Activated CD8-positive, alpha-beta T cell treated with anti-CD3 and anti-CD28 coated beads, Interleukin-2, amount 10 ng/mL, durations not matched to agents 7 days and 5 days (primary cell): ENCODE data around the gene DIDO1. TPM values are rescaled to one million over a fixed set of nuclear protein-coding genes. Genes with fewer than 3 reads are reported as not detected.

Source experiments
- ATAC-seq: fragments of 150-1000 bp; cut with Tn5 transposase; one replicate; pipeline ENCODE4 v1.10.0; 2021; ENCODE audit warnings: moderate library complexity
- CTCF ChIA-PET: fragments of 350-600 bp; sonication (Branson Sonifier 250); formaldehyde crosslinking; loops from one replicate; lab custom pipeline; 2021; ENCODE audit warnings: antibody characterized with exemption; lab: Charles Lee
- POLR2A ChIA-PET: fragments of 350-600 bp; sonication (Branson Sonifier 250); formaldehyde crosslinking; loops from one replicate; lab custom pipeline; 2021; ENCODE audit warnings: antibody characterized with exemption; lab: Charles Lee
- DNase-seq: peaks from one replicate; pipeline ENCODE4 v3.0.0-alpha.2; 2020
- H3K27ac Mint-ChIP-seq: one replicate; pipeline ENCODE4 v1.8.0; 2021; ENCODE audit warnings: mild to moderate bottlenecking, mixed read lengths
- H3K27me3 Mint-ChIP-seq: one replicate; pipeline ENCODE4 v1.8.0; 2021; ENCODE audit warnings: low read depth, mixed read lengths
- H3K36me3 Mint-ChIP-seq: one replicate; pipeline ENCODE4 v1.8.0; 2021; ENCODE audit warnings: low read depth, mixed read lengths
- H3K4me1 Mint-ChIP-seq: one replicate; pipeline ENCODE4 v1.8.0; 2021; ENCODE audit warnings: low read depth, mixed read lengths
- H3K4me3 Mint-ChIP-seq: one replicate; pipeline ENCODE4 v1.8.0; 2021; ENCODE audit warnings: mild to moderate bottlenecking, mixed read lengths
- H3K9me3 Mint-ChIP-seq: one replicate; pipeline ENCODE4 v1.8.0; 2022; ENCODE audit warnings: mixed read lengths; ENCODE audit not compliant: insufficient read depth
- total RNA-seq, 2 experiments: library from RNA; stranded (reverse); gene quantifications; one replicate each; pipeline ENCODE4 v1.2.3, GENCODE V29; 2021

Gene DIDO1
- total RNA-seq, 2 experiments from 2014 or later = 69.6 to 74.0 TPM

GRCh38 chr20:62916703-62917476, 9.4 kb downstream of the DIDO1 start:
- ATAC-seq (no peak), DNase-seq (no peak)
- ChIA-PET POLR2A (interaction anchor here (0.6 to 2.2 kb wide), 4 partner anchors 9 to 121 kb away, joined by 3 to 9 read pairs (median 4); partner anchors contain the start of gene MRGBP), CTCF (interaction anchor here (0.8 to 13.5 kb wide), 8 partner anchors 9 to 92 kb away, joined by 3 to 182 read pairs (median 11); partner anchors contain the start of genes DIDO1 and GID8)
- peaks cover 80% of the 10 kb centered on the region for H3K4me1 Mint-ChIP-seq
- H3K4me3 Mint-ChIP-seq = peak overlapping the region; percentile 80
- no peaks in the 10 kb centered on the region for H3K9me3 Mint-ChIP-seq
- H3K27ac Mint-ChIP-seq = peak overlapping the region; percentile 96
- peaks cover 39% of the 10 kb centered on the region for H3K36me3 Mint-ChIP-seq
- H3K27me3 Mint-ChIP-seq = no peaks in the 10 kb centered on the region

DNA sequence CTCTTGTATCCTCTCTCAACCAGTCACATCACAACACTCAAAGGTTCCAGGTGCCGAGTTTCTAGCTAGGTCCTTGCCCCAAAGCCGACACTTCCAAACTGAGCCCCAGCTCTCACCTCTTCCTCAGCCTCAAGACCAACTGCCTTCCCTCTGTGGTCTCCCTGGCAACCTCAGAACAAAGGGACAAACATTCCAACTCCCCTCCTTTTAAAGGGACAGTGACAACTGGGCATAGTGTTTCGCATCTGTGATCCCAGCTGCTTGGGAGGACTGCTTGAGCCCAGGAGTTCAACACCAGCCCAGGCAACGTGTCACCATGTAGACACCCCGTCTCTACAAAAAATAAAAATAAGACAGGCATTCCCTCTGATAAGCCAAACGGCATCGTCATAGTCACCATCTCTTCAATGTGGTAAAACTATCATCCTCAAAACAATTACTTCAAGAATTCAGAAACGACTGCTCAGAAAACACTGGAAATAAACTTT, 11.3 kb downstream of the DIDO1 start:
- Mint-ChIP-seq H3K27me3 (no peaks in the 10 kb centered on the region), H3K4me3 (peak overlapping the region; percentile 44), H3K9me3 (no peaks in the 10 kb centered on the region), H3K4me1 (peaks cover 70% of the 10 kb centered on the region), H3K27ac (peak overlapping the region; percentile 70), H3K36me3 (peaks cover 54% of the 10 kb centered on the region)
- ChIA-PET CTCF (interaction anchor here (3.8 to 13.5 kb wide), 4 partner anchors 7 to 21 kb away, joined by 15 to 182 read pairs (median 102); partner anchors contain the start of genes DIDO1 and GID8), POLR2A (interaction anchor here (1.1 to 1.6 kb wide), 4 partner anchors 10 to 22 kb away, joined by 3 to 6 read pairs (median 4); no protein-coding TSS in a partner anchor)
- DNase-seq = peak; percentile 65
- ATAC-seq = peak; percentile 42

DNA sequence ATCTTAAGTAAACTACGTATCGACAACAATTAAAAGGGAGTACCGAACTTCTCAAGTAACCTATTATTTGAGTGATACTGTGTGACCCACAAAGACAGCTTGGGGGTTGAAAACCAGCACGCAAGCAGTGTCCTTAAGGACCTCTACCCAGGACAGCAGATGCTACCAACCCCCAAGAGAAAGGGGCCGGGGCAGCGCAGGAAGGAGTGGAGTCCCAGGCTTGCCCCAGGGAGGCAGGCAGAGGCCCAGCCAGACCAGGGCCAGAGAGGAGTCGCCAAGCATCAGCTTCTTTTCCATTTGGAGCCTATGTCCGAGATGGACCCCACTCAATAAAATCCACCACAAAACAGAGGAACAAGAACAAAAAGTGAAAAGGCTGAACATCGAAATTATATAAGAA, 11.9 kb downstream of the DIDO1 start:
- Mint-ChIP-seq H3K9me3 (no peaks in the 10 kb centered on the region), H3K27ac (peak overlapping the region; percentile 39), H3K36me3 (peaks cover 58% of the 10 kb centered on the region), H3K4me3 (no peak overlapping the region), H3K4me1 (peaks cover 67% of the 10 kb centered on the region), H3K27me3 (no peaks in the 10 kb centered on the region)
- CTCF ChIA-PET = interaction anchor here (3.8 to 13.5 kb wide), 3 partner anchors 7 to 14 kb away, joined by 15 to 182 read pairs (median 105); partner anchors contain the start of gene DIDO1
- POLR2A ChIA-PET = interaction anchor here (0.6 to 1.6 kb wide), 5 partner anchors 10 to 23 kb away, joined by 3 to 6 read pairs (median 3); no protein-coding TSS in a partner anchor
- no peak for DNase-seq
- ATAC-seq = no peak

DNA sequence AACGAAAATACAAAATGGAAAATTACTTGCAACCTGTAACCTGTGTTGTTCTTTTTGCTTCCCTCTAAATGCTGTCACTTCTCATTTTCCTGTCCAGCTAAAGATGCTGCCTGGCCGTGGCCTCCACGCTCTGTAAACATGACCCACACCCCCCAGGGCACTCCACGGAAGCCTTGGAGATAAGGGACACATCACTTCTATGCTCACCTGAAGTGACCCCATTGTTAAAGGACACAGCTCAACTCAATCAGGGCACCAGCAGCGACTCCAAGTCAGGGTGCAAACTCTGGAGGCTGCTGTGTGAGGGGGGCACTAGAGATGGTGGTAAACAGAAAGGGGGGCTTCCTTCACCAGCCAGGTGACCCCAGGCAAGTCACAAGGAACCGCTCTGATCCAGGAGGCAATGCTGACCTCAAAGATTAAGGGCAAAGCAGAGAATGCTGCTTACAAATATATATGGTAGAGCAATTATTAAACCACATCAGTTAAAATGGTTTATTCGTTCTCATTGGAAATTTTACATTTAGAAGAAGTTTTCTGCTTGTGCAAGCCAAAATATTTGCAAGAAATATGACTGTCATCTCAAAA, 13.2 kb downstream of the DIDO1 start:
- Mint-ChIP-seq H3K9me3 (no peaks in the 10 kb centered on the region), H3K36me3 (peaks cover 60% of the 10 kb centered on the region), H3K4me3 (no peak overlapping the region), H3K27me3 (no peaks in the 10 kb centered on the region), H3K27ac (no peak overlapping the region), H3K4me1 (peaks cover 61% of the 10 kb centered on the region)
- DNase-seq (no peak), ATAC-seq (no peak)
- ChIA-PET POLR2A (interaction anchor here (1.3 kb wide), 1 partner anchor 10 kb away, joined by 3 read pairs; no protein-coding TSS in a partner anchor), CTCF (interaction anchor here (13.5 kb wide), 1 partner anchor 12 kb away, joined by 182 read pairs; no protein-coding TSS in a partner anchor)

- ChIA-PET POLR2A (interaction anchor here (0.9 to 1.8 kb wide), 2 partner anchors 13 to 18 kb away, joined by 3 to 5 read pairs; no protein-coding TSS in a partner anchor), CTCF (interaction anchor here (0.8 to 1.9 kb wide), 3 partner anchors 9 to 35 kb away, joined by 3 to 8 read pairs (median 3); no protein-coding TSS in a partner anchor)
- Mint-ChIP-seq H3K9me3 (no peaks in the 10 kb centered on the region), H3K36me3 (peaks cover 59% of the 10 kb centered on the region), H3K27ac (no peak overlapping the region), H3K27me3 (no peaks in the 10 kb centered on the region), H3K4me3 (no peak overlapping the region), H3K4me1 (peaks cover 56% of the 10 kb centered on the region)
- ATAC-seq (no peak), DNase-seq (no peak)
Observed at GRCh38 chr20:62911701-62912280, 14.5 kb downstream of the DIDO1 start.

DNA sequence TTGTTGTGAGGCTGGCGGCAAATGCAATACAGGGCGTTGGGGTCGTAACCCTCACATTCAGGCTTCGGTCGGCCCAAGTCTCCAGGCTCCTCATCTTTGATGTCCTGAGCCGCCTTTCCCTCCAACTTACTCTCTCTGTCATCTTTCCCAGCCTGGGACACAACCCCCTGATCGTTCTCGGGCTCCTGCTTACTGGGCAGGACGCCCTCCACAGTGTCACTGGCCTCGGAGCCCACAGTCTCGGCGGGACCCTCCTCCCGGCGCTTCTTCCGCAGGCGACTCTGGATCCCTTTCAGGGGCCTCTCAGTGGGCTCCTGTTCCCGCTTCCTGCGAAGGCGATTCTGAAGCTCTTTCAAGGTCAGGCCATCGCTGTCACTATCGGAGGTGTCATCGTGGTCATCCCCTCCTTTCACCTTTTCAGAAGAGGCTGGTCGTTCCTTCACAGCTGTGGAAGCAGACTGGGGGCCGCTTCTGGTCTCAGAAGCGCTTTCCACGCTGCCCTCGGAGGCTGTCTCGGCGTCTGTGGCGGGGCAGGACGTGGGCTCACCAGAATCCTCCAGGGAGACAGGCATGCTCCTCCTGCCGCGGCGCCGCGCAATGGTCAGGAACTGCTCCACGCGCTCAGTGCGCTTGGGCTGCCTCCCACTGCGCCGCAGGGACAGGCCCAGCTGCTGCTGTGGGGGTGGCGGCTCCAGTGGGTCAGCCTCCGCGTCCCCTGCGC, 15.4 kb downstream of the DIDO1 start:
- POLR2A ChIA-PET = interaction anchor here (0.9 to 1.8 kb wide), 2 partner anchors 14 to 18 kb away, joined by 3 to 5 read pairs; no protein-coding TSS in a partner anchor
- peaks cover 49% of the 10 kb centered on the region for H3K4me1 Mint-ChIP-seq
- no peak overlapping the region for H3K27ac Mint-ChIP-seq
- DNase-seq = no peak
- no peak for ATAC-seq
- H3K36me3 Mint-ChIP-seq = peaks cover 63% of the 10 kb centered on the region
- H3K4me3 Mint-ChIP-seq = no peak overlapping the region
- H3K27me3 Mint-ChIP-seq = no peaks in the 10 kb centered on the region
- CTCF ChIA-PET = interaction anchor here (1.9 kb wide), 1 partner anchor 10 kb away, joined by 8 read pairs; no protein-coding TSS in a partner anchor
- H3K9me3 Mint-ChIP-seq = no peaks in the 10 kb centered on the region

DNA sequence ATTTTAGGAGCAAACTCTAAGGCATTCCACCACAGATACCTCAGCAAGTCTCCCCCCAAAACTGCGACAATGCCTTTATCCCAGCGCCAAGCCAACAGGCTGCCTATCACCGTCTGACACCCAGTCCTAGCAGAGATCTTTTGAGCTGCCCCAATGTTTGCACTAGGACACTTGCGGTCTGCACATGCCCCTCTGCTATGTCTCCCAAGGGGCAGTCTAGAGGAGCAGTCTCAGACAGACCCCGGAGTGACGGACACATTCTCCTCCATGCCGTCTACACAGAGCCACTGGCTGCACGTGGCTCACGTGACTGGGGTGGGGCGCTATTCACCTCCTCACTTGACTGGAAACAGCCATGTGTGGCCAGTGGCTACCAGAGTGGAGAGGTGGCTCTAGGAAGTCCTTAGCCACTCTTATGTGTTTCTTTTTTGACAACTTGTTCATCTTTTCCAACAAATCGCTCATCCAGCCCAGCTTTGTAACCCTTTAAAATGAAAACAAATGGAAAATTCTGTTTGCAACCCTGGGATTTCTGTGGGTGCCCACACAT, 16.0 kb downstream of the DIDO1 start:
- ATAC-seq (no peak), DNase-seq (no peak)
- Mint-ChIP-seq H3K9me3 (no peaks in the 10 kb centered on the region), H3K4me1 (peaks cover 44% of the 10 kb centered on the region), H3K36me3 (peaks cover 69% of the 10 kb centered on the region), H3K4me3 (no peak overlapping the region), H3K27ac (peak overlapping the region; percentile 16), H3K27me3 (no peaks in the 10 kb centered on the region)
- ChIA-PET POLR2A (interaction anchor here (0.9 kb wide), 1 partner anchor 525 kb away, joined by 3 read pairs; no protein-coding TSS in a partner anchor), CTCF (interaction anchor here (1.3 to 5.3 kb wide), 3 partner anchors 9 to 27 kb away, joined by 3 to 105 read pairs (median 8); no protein-coding TSS in a partner anchor)

DNA sequence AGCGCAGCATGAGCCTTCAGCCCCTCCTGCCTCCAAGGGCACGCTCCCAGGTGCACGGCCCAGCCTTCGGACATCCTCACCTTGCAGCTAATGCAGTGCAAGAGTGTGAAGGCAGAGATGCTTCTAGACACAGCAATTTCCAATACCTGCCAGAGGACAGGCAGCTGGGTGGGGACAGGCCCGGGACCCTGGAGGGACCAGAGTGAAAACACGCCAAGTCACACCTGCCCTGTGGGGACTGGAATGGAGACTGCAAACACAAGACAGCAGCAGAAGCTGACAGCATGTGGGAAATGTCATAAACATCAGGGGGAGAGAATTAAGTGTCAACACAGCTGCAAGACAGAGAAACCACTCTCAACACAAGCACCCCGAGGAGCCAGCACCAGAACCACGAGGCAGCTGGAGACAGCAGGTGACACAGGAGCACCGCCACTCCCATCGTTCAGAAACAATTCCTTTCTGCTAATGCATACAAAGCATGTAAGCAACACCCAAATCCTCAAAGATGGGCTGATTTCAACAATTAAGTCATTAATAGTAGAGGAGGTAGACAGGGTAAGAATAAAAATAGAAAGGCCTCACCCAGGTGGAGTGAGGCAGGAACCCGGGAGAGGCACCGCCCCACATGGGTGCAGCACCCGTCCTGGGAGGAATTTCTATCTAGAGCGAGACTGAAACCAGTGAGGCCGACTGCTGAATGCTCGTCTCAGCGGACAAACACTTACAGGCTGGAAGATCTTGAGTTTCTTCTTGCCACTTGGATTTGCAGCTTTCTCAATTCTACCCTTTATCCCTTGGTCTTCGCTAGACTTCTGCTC, 17.1 kb downstream of the DIDO1 start:
- DNase-seq = no peak
- Mint-ChIP-seq H3K4me3 (no peak overlapping the region), H3K36me3 (peaks cover 75% of the 10 kb centered on the region), H3K9me3 (no peaks in the 10 kb centered on the region), H3K27ac (peak overlapping the region; percentile 39), H3K27me3 (no peaks in the 10 kb centered on the region), H3K4me1 (peaks cover 38% of the 10 kb centered on the region)
- POLR2A ChIA-PET = interaction anchor here (0.9 to 2.2 kb wide), 2 partner anchors 9 to 524 kb away, joined by 3 to 9 read pairs; no protein-coding TSS in a partner anchor
- CTCF ChIA-PET = interaction anchor here (1.3 to 5.3 kb wide), 4 partner anchors 10 to 45 kb away, joined by 3 to 105 read pairs (median 10); no protein-coding TSS in a partner anchor
- ATAC-seq = no peak

DNA sequence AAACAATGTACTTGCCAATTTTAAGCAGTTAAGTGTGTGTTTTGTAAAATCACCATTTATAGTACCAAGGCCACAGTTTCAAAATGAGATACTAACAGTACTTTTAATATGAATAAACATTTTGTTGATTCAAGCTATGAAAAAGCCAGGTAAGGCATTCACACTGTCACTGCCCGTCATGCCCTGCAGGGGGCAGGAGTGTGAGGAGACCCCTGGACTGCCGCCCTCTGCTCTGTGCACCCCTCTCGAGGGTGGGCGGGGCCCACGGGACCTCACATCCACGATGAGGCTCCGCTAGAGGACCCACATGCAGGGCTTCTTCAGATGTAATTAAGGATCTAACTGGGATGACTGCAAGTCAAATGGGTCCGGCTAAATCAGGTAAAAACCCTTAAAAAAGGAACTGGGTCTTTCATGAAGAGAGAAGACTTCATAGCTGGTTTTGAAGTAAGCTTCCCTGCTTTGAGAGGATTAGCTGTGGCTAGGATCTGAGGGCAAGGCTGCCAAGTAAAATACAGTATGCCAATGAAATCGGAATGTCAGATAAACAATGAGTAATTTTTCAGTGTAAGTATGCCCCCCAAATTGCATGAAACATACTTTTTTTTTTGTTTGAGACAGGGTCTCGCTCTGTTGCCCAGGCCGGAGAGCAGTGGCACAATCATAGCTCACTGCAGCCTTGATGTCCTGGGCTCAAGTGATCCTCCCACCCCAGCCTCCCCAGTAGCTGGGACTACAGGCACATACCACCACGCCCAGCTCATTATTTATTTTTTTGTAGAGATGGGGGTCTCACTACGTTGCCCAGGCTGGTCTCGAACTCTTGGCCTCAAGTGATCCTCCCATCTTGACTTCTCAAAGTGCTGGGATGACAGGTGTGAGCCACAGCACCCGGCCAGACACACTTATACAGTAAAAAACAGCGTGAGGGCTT, 18.7 kb downstream of the DIDO1 start:
- CTCF ChIA-PET = interaction anchor here (0.6 to 5.3 kb wide), 17 partner anchors 9 to 101 kb away, joined by 3 to 105 read pairs (median 6); partner anchors contain the start of genes GID8 and SLC17A9
- POLR2A ChIA-PET = interaction anchor here (0.8 to 2.2 kb wide), 4 partner anchors 9 to 20 kb away, joined by 3 to 9 read pairs (median 4); no protein-coding TSS in a partner anchor
- Mint-ChIP-seq H3K36me3 (peaks cover 80% of the 10 kb centered on the region), H3K27ac (no peak overlapping the region), H3K4me1 (peaks cover 41% of the 10 kb centered on the region), H3K9me3 (no peaks in the 10 kb centered on the region), H3K27me3 (no peaks in the 10 kb centered on the region), H3K4me3 (no peak overlapping the region)
- DNase-seq (peak; percentile 52), ATAC-seq (peak; percentile 74)
